Fibroblast of the aortic adventitia (primary cell): Measurements from ENCODE around the gene UAP1. TPM values are rescaled to one million over a fixed set of nuclear protein-coding genes. Genes with fewer than 3 reads are reported as not detected.
A peak's percentile ranks its signal among the peaks of the same experiment; 100 is the strongest.

Experiments used
- DNase-seq: peaks from one replicate; pipeline ENCODE4 v3.0.0-alpha.2; 2010; ENCODE audit warnings: low read depth
- H3K4me3 ChIP-seq: 2 replicates; pipeline ENCODE4 v1.5.1; 2011; ENCODE audit warnings: low read depth, mild to moderate bottlenecking, control low read depth, low read length, moderate library complexity
- total RNA-seq: library from RNA; depleted of rRNA; stranded (reverse); fragments of >200 nt; gene quantifications from 2 replicates; pipeline ENCODE4 v1.2.3, GENCODE V29; 2012; ENCODE audit warnings: low replicate concordance
- TF ChIP-seq, protein P1 (sequence below): IDR thresholded peaks from 2 replicates; pipeline ENCODE4 v1.5.1; 2011; ENCODE audit warnings: mild to moderate bottlenecking, low read length, control low read depth, inconsistent platforms; ENCODE audit not compliant: insufficient read depth

UAP1 gene
- total RNA-seq, 1 donor = 112 TPM

- peak; percentile 84 for DNase-seq
- no peak overlapping the region for H3K4me3 ChIP-seq
- TF ChIP-seq, protein P1, sequence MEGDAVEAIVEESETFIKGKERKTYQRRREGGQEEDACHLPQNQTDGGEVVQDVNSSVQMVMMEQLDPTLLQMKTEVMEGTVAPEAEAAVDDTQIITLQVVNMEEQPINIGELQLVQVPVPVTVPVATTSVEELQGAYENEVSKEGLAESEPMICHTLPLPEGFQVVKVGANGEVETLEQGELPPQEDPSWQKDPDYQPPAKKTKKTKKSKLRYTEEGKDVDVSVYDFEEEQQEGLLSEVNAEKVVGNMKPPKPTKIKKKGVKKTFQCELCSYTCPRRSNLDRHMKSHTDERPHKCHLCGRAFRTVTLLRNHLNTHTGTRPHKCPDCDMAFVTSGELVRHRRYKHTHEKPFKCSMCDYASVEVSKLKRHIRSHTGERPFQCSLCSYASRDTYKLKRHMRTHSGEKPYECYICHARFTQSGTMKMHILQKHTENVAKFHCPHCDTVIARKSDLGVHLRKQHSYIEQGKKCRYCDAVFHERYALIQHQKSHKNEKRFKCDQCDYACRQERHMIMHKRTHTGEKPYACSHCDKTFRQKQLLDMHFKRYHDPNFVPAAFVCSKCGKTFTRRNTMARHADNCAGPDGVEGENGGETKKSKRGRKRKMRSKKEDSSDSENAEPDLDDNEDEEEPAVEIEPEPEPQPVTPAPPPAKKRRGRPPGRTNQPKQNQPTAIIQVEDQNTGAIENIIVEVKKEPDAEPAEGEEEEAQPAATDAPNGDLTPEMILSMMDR = no peak
Observed at GRCh38 chr1:162551969-162552683, 9.4 kb upstream of the UAP1 start.

DNA sequence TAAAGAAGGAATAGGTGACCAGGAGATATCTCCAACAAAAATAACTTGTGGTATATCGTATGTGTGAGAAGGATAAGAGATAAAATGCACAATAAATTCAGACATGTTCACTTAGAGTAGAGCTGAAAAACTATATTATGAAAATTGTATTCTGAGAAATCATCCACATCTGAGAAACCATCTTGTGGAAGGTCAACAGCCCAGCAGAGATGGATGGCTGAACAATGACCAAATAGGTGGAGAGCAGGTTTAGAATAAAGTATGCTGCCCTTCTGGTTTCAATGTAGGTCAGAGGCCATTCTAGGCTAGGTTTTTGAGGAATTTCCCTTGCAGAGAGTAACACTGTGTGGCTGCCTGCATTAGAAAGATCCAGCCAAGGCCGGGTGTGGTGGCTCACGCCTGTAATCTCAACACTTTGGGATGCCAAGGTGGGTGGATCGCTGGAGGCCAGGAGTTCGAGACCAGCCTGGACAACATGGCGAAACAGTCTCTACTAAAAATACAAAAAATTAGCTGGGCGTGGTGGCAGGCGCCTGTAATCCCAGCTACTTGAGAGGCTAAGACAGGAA is 8.8 kb upstream of the UAP1 start:
- TF ChIP-seq, protein P1 = no peak
- H3K4me3 ChIP-seq = no peak overlapping the region
- no peak for DNase-seq

DNA sequence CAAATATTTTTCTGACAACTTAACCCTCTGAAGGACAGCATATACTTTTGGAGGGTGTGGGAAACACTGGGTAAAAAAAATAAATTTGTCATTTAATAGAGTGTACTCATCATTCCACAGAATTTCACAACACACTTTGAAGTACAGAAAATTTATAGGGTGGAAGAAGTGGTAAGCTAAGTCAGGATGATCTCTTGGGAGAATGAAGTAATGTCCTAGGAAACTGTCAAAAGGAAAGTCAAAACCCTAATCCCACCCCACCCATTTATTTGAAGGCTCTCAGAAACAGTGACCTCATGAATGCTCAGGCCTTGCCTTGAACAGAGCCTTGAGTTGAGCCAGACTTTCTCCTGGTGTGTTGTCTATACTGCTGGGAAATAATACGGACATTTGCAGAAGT is 7.3 kb upstream of the UAP1 start:
- DNase-seq = no peak
- TF ChIP-seq, protein P1 = no peak
- no peak overlapping the region for H3K4me3 ChIP-seq

- DNase-seq = no peak
- no peak overlapping the region for H3K4me3 ChIP-seq
- TF ChIP-seq, protein P1 = no peak
Observed at GRCh38 chr1:162557536-162557935, 4.0 kb upstream of the UAP1 start.

GRCh38 chr1:162560303-162561036 is 1.1 kb upstream of the UAP1 start:
- TF ChIP-seq, protein P1 = no peak
- no peak for DNase-seq
- peak overlapping the region; percentile 70 for H3K4me3 ChIP-seq

GRCh38 chr1:162561037-162561615 is 396 bp upstream of the UAP1 start:
- TF ChIP-seq, protein P1 = no peak
- DNase-seq = peak; percentile 95
- peak overlapping the region; percentile 92 for H3K4me3 ChIP-seq
